Stimulated activated CD4-positive, alpha-beta T cell treated with anti-CD3 and anti-CD28 coated beads, Interleukin-12 subunit alpha, Interleukin-12 subunit beta, amount 100 ng/mL, for 24 hours (primary cell): Measurements from ENCODE around the gene SMG5.
"Not testable (repeated sequence)": the region's sequence is repeated elsewhere in the genome, so short reads cannot be mapped to it uniquely, and the experiment has no call there.

Experiments
- DNase-seq, 2 experiments: peaks; one replicate each; pipeline ENCODE4 v3.0.0-alpha.2; 2020; ENCODE audit warnings: low read depth in 2 of 2

The SMG5 gene, protein sequence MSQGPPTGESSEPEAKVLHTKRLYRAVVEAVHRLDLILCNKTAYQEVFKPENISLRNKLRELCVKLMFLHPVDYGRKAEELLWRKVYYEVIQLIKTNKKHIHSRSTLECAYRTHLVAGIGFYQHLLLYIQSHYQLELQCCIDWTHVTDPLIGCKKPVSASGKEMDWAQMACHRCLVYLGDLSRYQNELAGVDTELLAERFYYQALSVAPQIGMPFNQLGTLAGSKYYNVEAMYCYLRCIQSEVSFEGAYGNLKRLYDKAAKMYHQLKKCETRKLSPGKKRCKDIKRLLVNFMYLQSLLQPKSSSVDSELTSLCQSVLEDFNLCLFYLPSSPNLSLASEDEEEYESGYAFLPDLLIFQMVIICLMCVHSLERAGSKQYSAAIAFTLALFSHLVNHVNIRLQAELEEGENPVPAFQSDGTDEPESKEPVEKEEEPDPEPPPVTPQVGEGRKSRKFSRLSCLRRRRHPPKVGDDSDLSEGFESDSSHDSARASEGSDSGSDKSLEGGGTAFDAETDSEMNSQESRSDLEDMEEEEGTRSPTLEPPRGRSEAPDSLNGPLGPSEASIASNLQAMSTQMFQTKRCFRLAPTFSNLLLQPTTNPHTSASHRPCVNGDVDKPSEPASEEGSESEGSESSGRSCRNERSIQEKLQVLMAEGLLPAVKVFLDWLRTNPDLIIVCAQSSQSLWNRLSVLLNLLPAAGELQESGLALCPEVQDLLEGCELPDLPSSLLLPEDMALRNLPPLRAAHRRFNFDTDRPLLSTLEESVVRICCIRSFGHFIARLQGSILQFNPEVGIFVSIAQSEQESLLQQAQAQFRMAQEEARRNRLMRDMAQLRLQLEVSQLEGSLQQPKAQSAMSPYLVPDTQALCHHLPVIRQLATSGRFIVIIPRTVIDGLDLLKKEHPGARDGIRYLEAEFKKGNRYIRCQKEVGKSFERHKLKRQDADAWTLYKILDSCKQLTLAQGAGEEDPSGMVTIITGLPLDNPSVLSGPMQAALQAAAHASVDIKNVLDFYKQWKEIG

GRCh38 chr1:156282479-156283222 is at the start of gene SMG5:
TSS of gene SMG5 (minus strand) at chr1:156282825. CDS start at chr1:156282680, 145 bp downstream.
- peak; percentile 88 to 94 for DNase-seq

DNA sequence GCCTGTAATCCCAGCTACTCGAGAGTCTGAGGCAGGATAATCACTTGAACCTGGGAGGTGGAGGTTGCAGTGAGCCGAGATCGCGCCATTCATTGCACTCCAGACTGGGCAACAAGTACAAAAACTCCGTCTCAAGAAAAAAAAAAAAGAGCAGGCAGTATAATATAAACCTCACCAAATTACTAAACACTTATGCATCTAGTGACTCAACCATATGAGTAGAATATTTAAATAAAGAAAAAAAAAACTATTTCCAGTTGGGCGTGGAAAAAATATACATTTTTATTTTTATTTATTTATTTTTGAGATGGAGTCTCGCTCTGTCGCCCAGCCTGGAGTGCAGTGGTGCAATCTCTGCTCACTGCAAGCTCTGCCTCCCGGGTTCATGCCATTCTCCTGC is 40.6 kb upstream of the SMG5 start:
- DNase-seq, result not testable (repeated sequence)

GRCh38 chr1:156320560-156320959 is 37.9 kb upstream of the SMG5 start:
- no peak for DNase-seq

DNA sequence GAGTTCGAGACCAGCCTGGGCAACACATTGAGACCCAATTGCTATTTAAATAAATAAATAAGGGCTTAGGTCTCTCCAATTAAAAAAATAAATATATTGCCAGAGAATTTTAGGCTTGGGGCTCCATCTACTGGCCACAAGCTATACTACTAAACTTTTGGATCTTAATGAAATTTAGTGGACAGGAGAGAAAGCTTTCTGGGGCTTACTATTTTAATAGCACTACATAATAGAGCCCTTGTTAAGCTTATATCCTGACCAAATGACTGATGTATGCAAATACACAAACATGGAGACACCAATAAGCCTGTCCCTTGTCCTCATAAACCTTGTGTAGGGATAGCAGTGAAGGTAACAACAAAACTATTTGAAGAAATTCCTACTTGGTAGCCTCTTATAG is 37.0 kb upstream of the SMG5 start:
- DNase-seq, result no peak

DNA sequence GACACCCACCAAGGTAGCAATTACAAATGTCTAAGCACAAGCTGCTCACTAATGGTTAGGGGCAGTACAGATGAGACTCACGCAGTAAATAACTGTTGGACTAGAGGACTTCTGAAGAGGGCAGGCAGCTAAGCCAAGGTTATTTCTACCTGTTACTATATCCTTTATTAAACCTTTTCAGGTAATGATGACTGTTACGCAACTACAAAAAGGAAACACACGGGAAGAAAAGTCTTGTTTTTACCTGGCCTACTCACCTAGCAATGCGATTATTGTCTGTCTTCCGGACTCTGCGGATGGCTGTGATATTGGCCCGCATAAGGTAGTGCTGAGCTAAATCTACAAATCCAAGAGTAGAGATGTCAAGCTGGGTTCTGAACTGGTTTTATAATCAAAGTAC is 34.3 kb upstream of the SMG5 start:
- no peak for DNase-seq

GRCh38 chr1:156310962-156311361 is 28.3 kb upstream of the SMG5 start:
- no peak for DNase-seq

GRCh38 chr1:156308078-156308477 is 25.5 kb upstream of the SMG5 start:
- no peak for DNase-seq

DNA sequence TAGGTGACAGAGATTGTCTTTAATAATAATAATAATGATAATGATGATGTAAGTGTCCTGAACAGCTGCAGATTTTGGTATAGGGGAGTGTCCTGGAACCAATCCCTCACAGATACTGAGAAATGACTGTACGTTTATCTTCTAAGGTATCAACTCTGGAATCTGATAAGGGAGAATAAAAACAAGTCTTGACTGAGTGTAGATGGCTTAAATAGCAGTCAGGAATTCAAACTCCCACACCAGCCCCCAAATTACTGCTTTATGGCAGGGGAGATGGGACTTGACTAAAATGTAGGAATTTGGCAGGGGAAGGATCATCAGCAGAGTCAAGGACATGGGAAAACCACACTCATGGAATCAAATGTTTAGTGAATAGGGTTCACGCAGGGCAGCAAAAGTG is 22.6 kb upstream of the SMG5 start:
- DNase-seq, result no peak

- no peak for DNase-seq
These were observed 20.6 kb upstream of the SMG5 start for GRCh38 chr1:156303241-156303640.

GRCh38 chr1:156298852-156299357 is 16.3 kb upstream of the SMG5 start, which contains the start of gene VHLL:
TSS of gene VHLL (minus strand) at chr1:156299307. CDS start at chr1:156299189, 118 bp downstream.
- no peak for DNase-seq

- DNase-seq, result peak; percentile 14 to 37
These were observed 12.8 kb upstream of the SMG5 start, which contains the start of gene GLMP for GRCh38 chr1:156295391-156295947. TSS of gene GLMP (minus strand) at chr1:156295679. CDS start at chr1:156295645, 34 bp downstream.

DNA sequence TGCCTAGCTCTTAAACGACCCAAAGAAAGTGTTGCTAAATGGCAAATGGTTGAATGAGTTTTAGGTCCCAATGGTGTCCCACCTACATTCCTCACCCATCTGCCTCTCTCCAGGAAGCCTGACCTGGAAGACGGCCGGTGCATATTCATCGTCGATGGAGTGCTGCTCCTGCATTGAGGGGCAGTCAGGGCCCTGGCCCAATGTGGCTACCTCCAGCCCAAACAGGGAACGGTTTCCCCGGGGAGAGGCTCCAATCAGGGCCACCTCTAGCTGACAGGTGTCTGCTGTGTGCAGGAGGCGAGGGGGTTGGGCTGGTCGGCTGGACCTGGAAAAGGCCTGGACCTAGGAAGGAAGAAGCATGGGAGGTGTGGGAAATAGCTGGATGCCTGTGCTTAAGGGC is 11.3 kb upstream of the SMG5 start:
- no peak for DNase-seq

- DNase-seq, result no peak
These were observed 10.4 kb upstream of the SMG5 start for GRCh38 chr1:156293098-156293434.

DNA sequence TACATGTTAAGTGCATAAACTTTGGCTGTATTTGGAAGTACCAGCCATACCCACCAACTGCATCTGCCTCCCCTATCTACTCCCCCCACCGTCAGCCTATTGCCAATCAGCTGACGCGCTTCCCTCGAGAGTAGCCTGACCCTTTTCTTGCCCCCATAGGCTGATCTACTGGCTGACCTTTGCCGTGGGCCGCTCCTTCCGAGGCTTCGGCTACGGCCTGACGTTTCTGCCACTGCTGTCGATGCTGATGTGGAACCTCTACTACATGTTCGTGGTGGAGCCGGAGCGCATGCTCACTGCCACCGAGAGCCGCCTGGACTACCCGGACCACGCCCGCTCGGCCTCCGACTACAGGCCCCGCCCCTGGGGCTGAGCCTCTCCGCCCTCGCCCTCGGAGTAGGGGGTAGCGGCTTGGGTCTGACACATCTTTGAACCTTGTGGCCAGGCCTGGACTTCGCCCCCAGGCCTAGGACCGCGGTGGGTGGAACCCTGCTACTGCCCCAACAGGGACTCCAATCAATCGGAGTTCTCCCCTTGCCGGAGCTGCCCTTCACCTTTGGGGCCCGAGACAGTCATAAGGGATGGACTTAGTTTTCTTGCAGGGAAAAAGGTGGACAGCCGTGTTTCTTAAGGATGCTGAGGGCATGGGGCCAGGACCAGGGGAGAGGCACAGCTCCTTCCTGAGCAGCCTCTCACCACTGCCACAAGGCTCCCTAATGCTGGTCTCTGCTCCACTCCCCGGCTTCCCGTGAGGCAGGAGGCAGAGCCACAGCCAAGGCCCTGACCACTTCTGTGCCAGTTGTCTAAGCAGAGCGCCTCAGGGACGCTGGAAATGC is 8.8 kb upstream of the SMG5 start:
- no peak for DNase-seq

GRCh38 chr1:156289857-156290256 is 7.2 kb upstream of the SMG5 start:
- DNase-seq, result no peak

DNA sequence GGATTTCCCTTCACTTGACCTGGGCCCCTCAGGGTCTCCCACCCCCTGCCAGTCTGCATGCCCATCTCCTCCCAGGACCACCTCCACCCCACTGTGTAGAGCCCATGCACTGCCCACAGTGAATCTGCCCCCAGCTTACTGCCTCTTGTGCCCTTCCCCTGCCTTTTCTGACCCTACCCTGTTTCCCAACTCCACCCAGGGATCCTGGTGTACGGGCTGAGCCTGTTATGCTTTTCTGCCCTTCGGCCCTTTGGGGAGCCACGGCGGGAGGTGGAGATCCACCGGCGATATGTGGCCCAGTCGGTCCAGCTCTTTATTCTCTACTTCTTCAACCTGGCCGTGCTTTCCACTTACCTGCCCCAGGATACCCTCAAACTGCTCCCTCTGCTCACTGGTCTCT is 3.4 kb upstream of the SMG5 start:
- no peak for DNase-seq

GRCh38 chr1:156285437-156285836 is 2.8 kb upstream of the SMG5 start:
- no peak for DNase-seq

GRCh38 chr1:156284757-156285156 is 2.1 kb upstream of the SMG5 start:
- no peak for DNase-seq

DNA sequence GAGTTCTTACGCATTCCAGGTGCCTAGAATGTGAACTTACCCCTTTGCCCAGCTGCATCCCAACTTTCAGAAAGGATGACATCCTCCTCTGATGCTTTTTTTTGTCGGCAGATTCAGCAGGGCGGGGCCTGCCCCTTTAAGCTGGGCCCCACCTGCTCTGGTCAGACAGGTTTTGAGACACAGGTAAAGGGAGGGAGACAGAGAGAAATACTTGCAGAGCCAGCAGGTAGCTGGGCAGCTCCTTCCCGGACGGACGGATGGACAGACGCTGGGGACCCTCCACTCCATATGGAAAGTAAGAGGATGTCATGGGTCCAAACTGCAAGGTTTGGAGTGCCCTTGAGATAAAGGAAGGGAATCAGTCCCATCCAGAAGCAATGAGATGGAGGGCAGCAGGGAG is 1.5 kb upstream of the SMG5 start, which contains the start of gene TMEM79:
Gene TMEM79 (plus strand): TSS at position 214 of the 400 bp plus-strand sequence. CDS start 902 bp downstream, outside the sequence.
- no peak for DNase-seq

DNA sequence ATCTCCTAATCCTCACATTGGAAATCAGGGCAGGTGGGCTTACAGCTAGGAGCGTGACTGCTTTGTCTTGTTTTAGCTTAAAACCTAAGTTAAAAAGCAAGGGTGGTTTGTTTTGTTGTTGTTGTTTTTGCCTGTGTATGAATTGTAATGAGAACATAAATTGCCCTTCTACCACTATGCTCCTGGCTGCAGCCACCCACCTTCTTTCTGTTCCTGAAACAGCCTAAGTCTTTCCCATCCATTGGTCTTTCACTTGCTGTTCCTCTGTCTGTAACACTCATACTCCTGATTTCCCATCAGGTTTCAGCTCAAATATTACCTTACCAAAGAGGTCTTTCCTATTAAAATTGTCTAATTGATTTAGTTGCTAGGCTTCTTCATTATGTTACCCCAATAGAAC is 896 bp upstream of the SMG5 start:
- DNase-seq, result no peak
